Stimulated activated CD4-positive, alpha-beta T cell treated with anti-CD3 and anti-CD28 coated beads, TNF-alpha, amount 100 ng/mL, for 48 hours (primary cell): ENCODE measurements around the gene RNF217.

Source experiments
- DNase-seq, 3 donors: peaks; one replicate each; pipeline ENCODE4 v3.0.0-alpha.2; 2020; ENCODE audit warnings: low read depth in 3 of 3

Gene RNF217

GRCh38 chr6:124989136-124989983 is 27.1 kb downstream of the RNF217 start:
- DNase-seq: no peak

DNA sequence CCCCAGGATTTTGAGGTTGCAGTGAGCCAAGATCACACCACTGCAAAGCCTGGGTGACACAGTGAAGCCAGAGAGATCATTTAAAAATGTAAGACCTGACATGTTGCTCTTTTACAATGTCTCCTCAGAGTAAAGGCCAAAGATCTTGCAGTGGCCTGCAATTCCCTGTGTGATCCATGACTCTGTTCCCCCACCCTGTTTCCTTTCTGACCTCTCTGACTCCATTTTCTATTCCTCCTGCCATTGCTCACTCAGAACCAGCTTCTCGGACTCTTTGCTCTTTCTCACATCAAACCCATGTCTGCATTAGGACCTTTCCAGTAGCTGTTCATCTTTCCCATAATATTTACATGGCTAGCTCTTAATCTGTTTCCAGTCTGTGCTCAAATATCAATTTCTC is 28.8 kb downstream of the RNF217 start:
- no peak for DNase-seq

GRCh38 chr6:124991764-124992295 is 29.6 kb downstream of the RNF217 start:
- DNase-seq: no peak

DNA sequence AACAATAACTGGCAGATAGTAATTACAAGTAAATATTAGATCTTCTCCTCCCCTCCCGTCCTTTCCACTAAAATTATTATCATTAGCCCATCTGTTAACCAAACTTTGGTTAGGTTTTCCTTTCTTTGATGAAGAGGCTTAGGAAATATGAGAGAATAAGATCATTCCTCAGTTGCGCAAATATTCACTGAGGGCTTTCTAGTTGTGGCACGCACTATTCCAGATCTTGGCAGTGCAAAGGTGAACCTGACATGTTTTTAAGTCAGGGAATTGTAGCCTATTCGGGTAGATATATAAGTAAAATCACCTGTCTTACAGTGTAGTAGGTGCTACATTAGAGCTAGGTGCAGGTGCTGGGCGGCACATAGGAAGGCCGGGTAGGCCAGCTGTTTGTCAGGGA is 31.1 kb downstream of the RNF217 start:
- no peak for DNase-seq

DNA sequence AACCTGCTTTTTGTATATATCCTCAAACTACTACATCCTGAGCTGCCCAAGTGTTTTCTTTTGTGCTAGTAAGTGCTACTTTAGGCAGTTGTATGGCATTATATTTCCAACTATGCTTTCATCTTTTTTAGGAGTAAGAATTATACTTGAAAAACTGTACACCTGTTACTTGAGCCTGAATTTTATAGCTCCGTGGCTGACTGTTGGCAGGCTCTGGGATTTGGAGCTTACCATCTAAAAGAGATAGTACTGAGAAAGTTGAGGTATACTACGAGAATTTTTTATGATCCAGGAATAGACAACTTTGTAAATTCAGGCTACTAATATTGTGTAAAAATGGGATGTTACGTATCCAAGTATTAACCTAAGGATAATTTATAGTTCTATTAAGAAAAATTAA is 32.4 kb downstream of the RNF217 start:
- no peak for DNase-seq

- no peak for DNase-seq
Observed at GRCh38 chr6:124995131-124995530, 32.9 kb downstream of the RNF217 start.

DNA sequence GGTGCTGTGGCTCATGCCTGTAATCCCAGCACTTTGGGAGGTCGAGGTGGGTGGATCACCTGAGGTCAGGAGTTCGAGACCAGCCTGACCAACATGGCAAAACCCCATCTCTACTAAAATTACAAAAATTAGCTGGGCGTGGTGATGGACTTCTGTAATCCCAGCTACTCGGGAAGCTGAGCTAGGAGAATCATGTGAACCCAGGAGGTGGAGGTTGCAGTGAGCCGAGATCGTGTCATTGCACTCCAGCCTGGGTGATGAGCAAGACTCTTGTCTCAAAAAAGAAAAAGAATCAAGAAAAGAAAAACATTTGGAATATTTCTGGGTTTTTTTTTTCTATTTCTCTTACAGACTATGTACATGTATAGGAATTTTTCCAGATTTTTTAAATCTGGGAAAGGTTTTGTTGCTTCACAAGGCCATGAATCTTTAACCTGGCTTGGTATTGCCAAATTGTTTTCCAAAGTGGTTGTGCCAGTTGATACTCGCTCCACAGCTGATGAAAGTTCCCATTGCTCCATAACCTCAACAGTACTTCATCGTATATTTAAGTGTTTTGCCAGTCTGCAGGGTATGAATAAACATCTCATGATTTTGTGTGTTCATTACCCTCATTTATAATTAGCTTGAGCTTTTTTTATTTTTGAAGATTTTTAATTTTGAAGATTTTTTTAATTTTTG is 33.5 kb downstream of the RNF217 start:
- DNase-seq: no peak

DNA sequence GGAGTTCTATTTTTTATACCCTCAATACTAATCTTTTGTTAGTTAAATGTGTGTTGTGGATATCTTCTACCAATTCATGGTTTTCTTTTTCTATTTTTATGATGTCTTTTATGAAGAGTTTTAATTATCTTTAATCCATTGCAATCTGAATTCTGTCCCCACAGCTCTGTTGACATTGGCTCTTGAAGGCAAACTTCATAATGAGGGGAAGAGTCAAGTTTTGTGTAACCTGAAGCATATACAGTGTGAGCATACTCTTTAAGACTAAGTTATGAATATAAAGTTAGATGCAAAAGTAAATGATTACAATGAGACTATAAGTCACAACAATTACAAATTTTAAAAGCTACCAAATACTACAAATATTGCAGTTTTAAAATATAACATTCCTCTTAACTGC is 34.2 kb downstream of the RNF217 start:
- no peak for DNase-seq

GRCh38 chr6:124997196-124997875 is 35.1 kb downstream of the RNF217 start:
- no peak for DNase-seq

GRCh38 chr6:124999105-124999764 is 37.0 kb downstream of the RNF217 start:
- no peak for DNase-seq

GRCh38 chr6:125001684-125002405 is 39.6 kb downstream of the RNF217 start:
- no peak for DNase-seq

GRCh38 chr6:125002406-125002741 is 40.1 kb downstream of the RNF217 start:
- DNase-seq: no peak

GRCh38 chr6:125003070-125003469 is 40.8 kb downstream of the RNF217 start:
- no peak for DNase-seq

DNA sequence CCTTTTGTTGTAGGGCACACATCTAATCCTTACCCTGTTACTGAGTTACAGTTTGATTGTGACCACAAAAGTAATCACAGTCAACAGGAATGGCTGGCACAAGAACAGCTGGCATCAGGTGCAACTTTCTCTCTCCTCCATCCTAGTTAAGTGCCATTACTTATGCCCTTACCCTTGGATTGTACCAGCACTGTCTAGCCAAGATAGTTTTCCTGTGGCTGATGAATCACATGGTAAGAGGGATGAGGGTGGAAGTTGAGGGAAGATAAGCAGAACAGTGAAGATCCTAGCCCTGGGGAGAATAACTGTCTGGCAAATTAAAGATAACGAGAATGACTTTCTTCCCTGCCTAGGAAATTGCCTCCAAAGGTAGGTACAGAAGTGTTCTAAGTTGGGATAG is 42.0 kb downstream of the RNF217 start:
- no peak for DNase-seq

DNA sequence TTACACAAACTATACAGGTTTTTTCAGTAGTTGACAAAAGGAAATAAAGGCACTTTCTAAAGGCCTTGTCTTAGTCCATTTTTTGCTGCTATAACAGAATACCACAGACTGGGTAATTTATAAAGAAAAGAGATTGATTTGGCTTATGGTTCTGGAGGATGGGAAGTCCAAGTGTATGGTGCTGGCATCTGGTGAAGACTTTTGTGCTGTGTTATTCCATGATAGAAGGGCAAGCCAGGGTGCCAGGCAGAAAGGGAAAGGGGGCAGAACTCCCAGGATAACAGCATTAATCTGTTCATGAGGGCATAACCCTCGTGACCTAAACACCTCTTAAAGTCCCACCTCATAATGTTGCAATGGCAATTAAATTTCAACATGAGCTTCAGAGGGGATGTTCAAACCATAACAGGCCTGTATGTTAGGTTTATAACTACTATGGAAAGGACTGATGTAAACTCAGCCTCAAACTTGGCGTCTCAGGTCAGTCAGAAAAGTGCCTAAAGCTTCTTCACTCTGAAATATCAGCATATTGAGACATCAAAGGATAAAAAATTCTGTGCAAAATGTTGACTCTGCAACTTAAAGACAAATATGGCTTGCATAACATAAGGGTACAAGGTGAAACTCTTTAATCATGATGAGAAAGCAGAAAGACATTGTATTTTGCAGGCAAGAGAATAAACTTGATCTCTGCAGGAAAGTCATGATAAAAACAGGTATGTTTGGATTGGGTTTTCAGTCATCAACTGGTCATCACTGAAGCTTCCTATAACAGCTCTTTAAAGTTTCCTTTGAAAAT is 42.8 kb downstream of the RNF217 start:
- DNase-seq: no peak

DNA sequence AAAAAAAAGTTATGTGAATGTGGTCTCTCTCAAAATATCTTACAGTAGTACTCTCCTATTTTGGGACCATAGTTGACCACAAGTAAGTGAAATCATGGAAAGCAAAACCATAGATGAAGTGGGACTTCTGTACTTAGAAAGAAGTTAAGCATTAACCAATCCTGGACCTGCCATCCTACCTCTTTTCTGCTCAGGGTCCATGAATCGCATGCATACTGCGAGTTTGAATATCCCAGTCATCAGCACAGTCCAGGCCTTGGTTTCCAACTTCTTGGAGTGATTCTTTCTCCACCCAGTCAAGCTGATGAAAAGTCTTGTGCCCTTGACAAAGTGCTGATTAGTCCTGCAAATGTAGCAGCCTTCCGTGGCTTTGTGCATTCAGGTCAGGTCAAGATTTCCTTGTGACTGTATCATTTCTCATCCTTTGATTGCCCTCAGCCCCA is 46.0 kb downstream of the RNF217 start:
- DNase-seq: no peak

DNA sequence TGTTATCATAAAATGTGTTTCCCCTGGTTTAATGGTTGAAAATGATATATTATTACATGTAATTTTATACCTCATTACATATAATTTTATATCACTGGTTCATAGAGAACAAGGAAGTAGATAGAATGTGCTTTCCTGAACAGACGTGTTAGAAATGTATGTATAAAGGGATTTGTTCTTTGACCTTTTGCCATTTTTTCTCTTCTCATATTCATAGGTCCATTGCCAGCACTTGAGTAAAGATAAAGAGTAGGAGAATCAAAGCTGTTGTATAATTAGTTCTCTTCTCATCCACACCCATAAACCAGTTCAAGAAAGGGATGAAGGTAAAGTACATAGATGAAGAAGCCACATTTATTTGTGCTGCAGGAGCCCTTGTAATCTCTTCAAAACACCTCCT is 46.7 kb downstream of the RNF217 start:
- no peak for DNase-seq

GRCh38 chr6:125009578-125009977 is 47.3 kb downstream of the RNF217 start:
- no peak for DNase-seq

DNA sequence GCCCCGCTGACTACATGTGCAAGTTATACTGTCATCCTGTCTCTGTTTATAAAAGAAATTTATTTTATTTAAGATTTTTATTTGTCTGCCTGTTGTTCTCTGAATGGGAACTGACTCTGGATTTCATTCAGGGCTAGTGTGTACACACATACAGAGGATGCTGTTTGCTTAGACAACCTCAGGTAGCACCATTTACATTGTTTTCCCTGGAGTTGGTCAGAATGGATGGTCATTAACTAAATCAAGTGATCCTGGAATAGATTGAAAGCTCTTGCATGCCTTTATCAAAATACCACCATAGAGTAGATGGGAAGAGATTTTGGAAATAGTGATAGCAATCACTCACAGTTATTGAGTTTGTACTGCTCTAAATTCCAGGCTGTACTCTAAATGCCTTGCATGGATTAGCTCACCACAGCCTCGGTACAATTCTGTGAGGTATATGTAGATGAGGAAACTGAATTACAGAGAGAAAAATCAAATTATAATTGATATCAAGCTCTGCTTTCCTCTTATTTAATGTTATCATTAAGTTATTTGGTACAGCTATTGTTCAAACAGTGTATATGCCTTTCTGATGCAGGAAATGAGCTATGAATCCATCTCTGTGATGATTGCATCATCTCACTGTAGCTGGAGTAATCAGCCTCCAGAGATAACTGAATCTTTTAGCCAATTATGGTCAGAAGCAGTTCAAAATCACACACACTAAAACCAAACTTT is 51.9 kb downstream of the RNF217 start:
- DNase-seq: no peak

DNA sequence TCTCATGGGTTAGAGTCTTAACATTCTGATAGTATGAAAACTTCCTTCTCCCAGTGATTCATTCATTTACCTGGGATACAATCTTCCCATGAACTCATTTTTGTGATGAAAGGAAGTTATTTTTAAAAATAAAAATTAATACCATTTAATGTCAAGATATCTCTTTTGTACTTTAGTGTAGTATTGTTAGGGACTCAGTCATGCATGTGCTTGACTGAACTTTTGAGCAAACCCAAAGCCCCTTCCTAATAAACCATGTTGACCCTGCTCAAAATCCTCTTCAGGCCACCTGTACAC is 52.4 kb downstream of the RNF217 start:
- no peak for DNase-seq
